ENCODE measurements around the gene OIP5.
"Not testable (repeated sequence)": the region's sequence is repeated elsewhere in the genome, so short reads cannot be mapped to it uniquely, and the experiment has no call there.

OIP5 gene

GRCh38 chr15:41301587-41301986 is 30.8 kb downstream of the OIP5 start:
- no peak for DNase-seq

DNA sequence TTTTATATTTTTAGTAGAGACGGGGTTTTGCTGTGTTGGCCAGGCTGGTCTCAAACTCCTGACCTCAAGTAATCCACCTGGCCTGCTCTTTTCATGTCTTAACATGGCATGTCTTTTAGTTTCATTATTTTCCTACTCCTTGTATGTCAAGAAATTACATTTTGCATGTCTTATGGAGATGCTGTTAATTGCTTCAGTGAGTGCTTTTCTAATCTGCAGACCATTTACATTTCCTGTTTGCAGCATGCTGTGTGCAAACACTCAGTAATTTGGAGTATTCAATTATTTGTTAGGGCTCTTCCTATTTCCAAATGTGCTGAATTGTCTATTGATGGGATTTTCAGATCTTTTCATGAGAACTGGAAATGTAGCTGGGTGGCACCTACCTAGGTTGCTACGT is 31.3 kb downstream of the OIP5 start:
- not testable (repeated sequence) for DNase-seq

DNA sequence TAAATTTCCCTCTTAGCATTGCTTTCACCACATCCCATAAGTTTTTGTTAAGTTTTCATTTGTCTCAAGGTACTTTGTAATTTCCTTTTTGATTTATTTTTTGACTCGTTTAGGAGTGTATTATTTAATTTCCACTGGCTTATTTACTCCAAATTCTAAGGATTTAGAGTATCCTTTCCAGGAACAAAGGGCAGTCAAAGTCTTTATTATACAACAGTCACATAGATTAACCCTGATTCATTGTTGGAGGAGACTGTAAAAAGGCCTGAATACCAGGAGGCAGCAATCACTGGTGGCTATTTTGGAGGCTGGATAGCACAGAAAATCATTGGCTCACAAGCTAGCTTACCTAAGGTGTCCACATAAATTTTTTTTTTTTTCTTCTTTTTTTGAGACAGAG is 39.9 kb downstream of the OIP5 start:
- no peak for DNase-seq

DNA sequence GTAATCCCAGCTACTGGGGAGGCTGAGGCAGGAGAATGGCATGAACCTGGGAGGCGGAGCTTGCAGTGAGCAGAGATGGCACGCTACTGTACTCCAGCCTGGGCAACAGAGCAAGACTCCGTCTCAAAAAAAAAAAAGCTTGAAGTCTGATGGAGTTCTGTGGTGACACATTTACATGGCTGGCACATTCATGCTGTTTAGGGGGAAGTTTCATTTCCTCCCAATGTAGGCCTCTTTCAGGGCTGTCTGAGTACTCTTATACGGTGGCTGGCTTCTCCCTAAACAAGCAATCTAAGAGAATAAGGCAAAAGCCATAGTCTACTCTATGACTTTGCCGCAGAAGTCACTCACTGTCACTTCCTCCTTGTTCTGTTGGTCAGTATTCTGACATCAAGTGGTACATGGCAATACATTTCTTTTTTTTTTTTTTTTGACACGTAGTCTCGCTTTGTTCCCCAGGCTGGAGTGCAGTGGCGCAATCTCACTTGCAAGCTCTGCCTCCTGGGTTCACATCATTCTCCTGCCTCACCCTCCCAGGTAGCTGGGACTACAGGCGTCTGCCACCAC is 41.2 kb downstream of the OIP5 start:
- no peak for DNase-seq

- DNase-seq, result no peak
Observed at GRCh38 chr15:41289953-41290352, 42.4 kb downstream of the OIP5 start.

GRCh38 chr15:41288464-41288863 is 43.9 kb downstream of the OIP5 start:
- no peak for DNase-seq

- no peak for DNase-seq
Observed at GRCh38 chr15:41286665-41287333, 45.6 kb downstream of the OIP5 start.

GRCh38 chr15:41285285-41285684 is 47.1 kb downstream of the OIP5 start:
- no peak for DNase-seq

DNA sequence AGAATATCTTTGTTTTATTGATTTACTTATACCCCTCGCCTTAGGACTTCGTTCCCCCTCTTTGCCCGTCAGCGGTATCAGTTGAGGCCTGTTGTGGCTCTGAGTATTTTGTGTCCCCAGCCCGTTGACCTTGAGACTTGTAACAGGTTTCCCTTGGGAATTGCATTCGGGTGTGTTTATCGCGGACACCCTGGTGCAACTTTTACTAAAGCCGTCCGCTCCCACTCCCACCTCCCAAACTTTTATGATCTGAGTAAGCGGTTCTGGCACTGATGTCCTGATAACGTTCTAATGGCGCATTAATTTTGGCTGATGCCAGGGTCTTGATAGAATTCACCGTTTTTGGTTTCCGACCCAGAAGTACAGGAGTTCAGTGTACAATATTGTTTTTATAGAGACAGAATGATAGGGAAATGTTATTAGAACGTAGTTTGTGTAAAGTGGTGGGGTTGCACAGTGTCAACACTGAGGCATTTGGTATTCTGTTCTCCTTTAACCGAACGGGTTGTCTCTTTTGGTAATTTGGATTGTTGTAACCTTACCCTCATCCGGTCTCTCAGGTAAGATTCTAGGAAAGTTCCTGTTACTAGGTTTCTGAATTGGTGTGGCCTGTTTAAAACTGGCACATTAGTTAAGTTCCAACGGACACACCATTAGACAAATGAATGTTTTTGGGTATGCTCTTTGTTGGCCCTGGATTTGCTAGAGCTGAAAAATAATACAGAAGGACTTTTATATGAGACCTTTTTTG is 47.8 kb downstream of the OIP5 start:
- DNase-seq, result no peak

DNA sequence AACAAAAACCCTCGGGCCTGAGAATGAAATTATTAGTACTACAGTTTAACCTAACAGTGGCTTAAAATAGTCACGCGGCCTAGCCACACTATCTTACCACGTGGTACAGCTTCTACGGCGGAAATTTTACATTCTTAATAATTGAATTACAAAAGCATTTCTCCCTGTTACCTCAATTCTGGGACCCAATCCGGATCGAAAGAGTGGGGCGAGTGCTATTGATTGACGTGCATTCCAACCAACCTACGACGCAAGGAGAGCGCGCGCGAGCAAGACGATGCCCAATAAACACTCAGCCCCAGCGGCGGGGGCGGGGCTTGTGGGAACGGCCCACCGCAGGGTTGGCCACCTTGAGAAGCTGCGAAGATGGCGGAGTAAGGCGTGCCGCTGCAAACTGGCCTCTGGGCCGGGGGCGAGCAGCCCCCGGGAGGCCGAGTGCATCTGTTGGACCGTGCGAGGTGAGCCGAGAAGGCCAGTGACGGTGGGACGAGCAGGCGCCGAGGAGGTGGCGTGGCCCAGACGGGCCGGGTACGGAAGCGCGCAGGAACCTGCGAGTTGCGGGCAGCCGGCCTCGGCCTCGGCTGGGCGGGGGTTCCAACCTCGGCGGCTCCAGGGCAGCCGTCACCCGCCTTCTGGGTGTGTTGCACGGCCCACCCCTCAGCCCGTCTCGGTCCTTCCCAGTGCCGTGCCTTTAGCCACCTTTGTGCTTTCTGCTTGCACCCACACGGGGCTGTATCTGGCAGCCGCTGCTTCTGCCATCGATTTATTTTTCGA is 48.6 kb downstream of the OIP5 start:
- peak; percentile 97 for DNase-seq

- not testable (repeated sequence) for DNase-seq
Observed at GRCh38 chr15:41282980-41283652, 49.3 kb downstream of the OIP5 start.

DNA sequence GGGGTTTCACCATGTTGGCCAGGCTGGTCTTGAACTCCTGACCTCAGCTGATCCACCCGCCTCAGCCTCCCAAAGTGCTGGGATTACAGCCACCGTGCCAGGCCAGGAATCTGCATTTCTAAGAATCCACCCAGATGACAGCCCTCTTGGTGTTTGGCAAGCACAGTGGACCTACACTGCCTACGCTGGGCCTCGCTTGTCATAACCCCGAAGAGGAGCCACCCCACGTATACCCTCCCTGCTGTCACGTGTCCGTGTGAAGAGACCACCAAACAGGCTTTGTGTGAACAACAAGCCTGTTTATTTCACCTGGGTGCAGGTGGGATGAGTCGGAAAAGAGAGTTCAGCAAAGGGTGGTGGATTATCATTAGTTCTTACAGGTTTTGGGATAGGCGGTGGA is 50.0 kb downstream of the OIP5 start:
- not testable (repeated sequence) for DNase-seq

- DNase-seq, result no peak
Observed at GRCh38 chr15:41281236-41281635, 51.2 kb downstream of the OIP5 start.

GRCh38 chr15:41279535-41280283 is 52.7 kb downstream of the OIP5 start:
- no peak for DNase-seq

DNA sequence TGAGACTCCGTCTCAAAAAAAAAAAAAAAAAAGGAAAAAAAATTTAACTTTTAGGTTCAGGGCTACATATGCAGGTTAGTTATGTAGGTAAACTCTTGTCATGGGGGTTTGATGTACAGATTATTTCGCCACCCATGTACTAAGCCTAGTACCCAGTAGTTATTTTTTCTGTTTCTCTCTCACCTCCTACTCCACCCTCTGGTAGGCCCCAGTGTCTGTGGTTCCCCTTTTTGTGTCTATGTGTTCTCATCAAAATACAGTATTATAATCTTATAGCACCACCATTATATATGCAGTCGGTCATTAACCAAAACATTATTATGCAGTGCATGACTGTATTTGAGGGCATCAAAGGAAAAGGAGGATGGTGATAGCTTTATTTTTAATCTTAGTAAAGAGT is 54.1 kb downstream of the OIP5 start:
- DNase-seq, result no peak

DNA sequence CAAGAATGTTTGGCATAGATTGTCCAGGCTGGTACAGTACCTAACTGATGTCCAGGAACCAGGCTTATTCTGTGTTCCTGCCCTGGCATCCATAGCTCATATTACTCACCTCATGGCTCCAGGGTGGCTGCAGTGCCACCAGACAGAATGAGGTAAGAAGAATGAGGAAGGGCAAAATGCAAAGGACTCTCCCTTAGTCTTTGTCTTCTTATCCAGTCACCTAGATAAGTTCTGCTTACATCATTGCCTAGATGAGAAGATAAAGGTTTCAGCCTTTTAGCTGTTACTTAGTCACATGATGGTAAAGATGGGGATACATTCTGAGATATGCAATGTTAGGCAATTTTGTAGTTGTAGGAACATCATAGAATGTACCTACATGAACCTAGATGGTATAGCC is 55.6 kb downstream of the OIP5 start:
- DNase-seq, result no peak

DNA sequence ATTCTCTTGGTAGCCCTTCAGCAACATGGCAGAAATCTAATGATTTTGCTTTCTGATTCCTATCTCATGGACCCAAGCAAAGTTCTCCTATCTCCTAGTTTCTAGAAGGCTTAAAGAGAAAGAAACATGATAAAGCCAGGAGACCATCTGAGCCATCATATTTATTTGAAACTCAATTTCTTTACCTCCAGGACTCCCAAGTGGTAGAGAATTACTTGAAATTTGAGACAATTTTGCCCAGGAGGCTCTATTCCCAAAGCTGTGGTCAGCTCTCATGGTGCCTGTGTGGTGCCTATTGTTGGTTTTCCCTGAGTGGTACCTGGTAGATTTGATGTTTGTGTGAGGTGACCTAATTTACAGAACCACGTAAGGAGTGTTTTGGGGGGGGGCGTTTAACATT is 62.5 kb downstream of the OIP5 start:
- no peak for DNase-seq

DNA sequence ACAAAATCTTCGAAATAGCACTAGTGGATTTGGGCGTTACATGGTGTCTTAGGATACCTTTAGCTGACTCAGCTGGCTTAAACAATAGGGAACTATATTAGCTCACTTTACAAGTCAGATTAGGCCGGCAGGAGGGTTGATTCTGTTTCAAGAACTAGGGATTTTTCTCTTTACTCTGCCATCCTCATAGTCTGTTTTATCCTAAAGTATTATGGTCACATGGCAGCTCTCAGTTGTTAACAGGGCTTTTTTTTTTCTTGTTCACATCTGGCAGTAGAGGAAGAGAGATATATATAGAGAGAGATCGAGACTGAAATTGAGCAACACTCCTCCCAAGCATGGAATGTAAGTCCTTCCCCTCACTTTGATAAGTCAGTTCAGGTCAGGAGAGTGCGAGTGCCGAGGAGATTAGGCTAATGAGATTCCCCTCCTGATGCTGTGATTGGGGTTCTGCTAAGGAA is 68.5 kb downstream of the OIP5 start:
- DNase-seq, result no peak

DNA sequence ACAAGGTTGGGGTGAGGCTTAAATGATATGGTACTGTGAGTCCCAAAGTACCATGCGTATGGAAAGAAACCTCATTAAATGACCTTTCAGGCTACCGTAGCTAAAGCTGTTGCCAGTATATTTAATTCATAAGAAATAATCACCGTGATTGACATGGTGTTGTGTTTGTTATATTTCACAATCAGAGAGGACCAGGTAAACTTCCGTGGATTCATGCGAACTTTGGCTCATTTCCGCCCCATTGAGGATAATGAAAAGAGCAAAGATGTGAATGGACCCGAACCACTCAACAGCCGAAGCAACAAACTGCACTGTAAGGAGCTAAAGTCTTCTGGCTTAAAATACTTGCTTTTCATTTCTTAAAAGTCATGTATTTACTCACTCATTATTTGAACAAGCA is 69.8 kb downstream of the OIP5 start:
- no peak for DNase-seq

GRCh38 chr15:41260924-41261323 is 71.5 kb downstream of the OIP5 start:
- DNase-seq, result not testable (repeated sequence)

DNA sequence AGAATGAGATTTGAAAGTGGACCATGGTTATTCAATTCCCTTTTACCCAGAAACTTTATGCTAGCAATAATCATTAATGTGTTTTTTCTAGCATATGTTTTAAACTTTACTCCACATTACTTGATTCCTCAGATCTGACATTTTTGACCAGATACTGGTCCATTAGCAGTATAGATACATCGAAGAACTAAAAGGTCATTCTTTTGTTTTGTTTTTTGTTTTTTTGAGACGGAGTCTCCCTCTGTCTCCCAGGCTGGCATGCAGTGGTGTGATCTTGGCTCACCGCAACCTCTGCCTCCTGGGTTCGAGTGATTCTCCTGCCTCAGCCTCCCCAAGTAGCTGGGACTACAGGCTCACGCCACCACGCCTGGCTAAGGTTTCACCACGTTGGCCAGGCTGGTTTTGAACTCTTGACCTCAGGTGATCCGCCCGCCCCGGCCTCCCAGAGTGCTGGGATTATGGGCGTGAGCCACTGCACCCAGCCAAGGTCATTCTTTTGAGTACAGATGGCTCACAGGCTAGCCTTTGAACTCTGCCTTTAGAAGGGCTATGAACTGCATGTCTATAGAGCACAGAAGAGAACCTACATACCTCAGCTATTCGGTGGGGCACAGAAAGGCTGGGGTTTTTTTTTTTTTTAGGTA is 72.7 kb downstream of the OIP5 start:
- DNase-seq, result no peak

All from activated CD4-positive, alpha-beta T cell treated with anti-CD3 and anti-CD28 coated beads, Interleukin-2, amount 50 U/mL, for 1 hour (primary cell).